ENCODE results near the gene EFNA4.
"Not testable (repeated sequence)": the region's sequence is repeated elsewhere in the genome, so short reads cannot be mapped to it uniquely, and the experiment has no call there.

The EFNA4 gene

DNA sequence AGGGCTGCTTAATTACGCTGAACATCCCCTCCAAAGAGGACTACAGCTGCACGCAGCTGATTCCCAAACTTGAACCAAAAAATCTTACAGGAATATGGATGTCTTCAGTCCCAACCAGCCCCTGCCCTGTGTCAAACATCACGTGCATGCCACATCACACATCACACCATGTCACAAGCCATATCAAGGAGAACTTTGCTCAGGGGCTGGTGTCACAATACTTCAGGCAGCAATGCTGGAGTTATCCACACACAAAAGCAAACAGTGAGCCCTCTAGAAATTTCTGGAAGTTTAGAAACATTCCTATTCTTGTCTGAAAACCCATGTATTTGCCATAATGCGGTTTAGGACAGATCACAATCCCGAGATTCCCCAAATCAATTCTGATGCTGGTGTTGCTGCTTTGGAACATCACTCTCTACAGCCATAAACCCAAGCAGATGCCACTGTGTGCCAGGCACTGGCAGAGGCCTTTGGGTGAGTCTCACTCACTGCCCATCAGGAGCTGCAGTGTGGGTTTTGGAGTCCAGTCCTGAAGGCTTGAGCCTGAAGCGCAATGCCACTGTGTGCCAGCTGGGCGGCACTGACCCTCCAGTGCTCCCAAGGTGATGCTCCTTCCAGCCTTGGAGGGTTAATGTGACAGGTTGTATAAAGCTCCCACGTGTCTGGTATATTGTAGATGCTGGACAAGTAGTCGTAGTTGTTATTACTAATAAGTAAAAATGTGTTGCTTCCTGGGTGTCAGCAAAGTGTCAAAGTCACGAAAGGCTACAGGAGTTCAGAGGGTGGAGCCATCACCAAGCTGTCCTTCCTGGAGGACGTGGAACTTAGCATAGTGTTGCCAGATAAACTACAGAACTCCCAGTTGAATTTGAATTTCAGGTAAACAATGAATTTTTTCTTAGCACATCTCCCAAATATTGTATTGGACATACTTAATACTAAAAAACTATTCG is 44.0 kb downstream of the EFNA4 start:
- TF ChIP-seq, protein P1, sequence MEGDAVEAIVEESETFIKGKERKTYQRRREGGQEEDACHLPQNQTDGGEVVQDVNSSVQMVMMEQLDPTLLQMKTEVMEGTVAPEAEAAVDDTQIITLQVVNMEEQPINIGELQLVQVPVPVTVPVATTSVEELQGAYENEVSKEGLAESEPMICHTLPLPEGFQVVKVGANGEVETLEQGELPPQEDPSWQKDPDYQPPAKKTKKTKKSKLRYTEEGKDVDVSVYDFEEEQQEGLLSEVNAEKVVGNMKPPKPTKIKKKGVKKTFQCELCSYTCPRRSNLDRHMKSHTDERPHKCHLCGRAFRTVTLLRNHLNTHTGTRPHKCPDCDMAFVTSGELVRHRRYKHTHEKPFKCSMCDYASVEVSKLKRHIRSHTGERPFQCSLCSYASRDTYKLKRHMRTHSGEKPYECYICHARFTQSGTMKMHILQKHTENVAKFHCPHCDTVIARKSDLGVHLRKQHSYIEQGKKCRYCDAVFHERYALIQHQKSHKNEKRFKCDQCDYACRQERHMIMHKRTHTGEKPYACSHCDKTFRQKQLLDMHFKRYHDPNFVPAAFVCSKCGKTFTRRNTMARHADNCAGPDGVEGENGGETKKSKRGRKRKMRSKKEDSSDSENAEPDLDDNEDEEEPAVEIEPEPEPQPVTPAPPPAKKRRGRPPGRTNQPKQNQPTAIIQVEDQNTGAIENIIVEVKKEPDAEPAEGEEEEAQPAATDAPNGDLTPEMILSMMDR (conservative IDR thresholded peaks at IDR 0.05) = no peak
- TF ChIP-seq ZFX (IDR thresholded peaks at IDR 0.05) = no peak
- no peak overlapping the region for H3K27ac ChIP-seq

DNA sequence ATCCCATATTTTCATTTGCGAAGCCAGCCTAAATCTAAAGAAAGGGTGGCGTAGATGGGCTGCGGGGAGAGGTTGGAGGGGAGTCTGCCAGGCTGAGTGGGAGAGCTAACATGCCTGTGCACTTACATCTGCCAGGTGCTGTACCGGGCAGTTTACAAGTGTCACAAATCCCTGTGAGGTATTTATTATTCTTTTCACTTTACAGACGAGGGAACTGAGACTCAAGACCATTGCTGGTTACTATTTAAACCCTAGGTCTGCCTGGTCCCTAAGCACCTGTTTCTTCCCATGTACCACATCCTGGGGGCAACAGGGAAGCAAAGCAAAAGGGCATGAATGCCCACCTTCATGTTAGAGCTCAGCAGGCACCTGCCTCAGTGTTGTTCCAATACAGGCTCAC is 44.8 kb downstream of the EFNA4 start:
- TF ChIP-seq, protein P1 (conservative IDR thresholded peaks at IDR 0.05) = no peak
- no peak for TF ChIP-seq ZFX (IDR thresholded peaks at IDR 0.05)
- no peak overlapping the region for H3K27ac ChIP-seq

DNA sequence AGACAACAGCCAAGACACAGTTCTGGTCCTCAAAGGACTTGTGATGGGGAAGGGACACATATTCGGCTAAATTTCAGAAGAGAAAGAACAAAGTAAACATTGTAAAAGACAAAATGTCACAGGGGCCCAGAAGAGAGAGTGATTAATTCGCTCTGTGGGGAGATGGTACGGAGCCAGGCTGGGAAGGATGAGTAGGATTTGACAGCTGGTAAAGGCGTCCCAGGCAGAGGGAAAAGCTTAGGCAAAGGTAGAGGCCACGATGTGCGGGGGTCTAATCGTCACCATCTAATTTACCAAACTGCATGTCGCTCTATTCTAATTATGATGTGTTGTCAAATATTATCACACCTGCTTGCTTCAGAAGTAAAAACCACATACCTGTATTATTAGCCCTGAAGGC is 46.8 kb downstream of the EFNA4 start:
- TF ChIP-seq, protein P1 (conservative IDR thresholded peaks at IDR 0.05) = no peak
- no peak for TF ChIP-seq ZFX (IDR thresholded peaks at IDR 0.05)
- H3K27ac ChIP-seq = no peak overlapping the region

DNA sequence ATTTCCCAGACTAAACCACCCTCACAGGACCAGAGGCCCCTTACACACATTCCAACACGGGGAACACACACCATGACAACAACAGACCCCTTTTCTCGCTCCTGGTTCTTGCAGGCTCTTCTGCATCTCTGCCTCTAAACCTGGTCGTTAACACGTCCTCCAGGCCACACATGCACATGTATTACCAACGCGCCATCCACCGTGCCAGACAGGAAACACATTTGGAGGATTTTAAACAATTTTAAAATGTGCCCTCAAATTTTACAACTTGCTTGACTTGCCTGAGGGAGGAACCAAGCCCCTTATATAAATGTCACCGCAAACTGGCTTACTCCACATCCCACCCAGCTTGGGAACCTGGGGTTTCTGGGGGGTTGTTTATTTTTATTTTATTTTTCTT is 47.3 kb downstream of the EFNA4 start:
- TF ChIP-seq ZFX (IDR thresholded peaks at IDR 0.05) = no peak
- TF ChIP-seq, protein P1 (conservative IDR thresholded peaks at IDR 0.05) = no peak
- no peak overlapping the region for H3K27ac ChIP-seq

DNA sequence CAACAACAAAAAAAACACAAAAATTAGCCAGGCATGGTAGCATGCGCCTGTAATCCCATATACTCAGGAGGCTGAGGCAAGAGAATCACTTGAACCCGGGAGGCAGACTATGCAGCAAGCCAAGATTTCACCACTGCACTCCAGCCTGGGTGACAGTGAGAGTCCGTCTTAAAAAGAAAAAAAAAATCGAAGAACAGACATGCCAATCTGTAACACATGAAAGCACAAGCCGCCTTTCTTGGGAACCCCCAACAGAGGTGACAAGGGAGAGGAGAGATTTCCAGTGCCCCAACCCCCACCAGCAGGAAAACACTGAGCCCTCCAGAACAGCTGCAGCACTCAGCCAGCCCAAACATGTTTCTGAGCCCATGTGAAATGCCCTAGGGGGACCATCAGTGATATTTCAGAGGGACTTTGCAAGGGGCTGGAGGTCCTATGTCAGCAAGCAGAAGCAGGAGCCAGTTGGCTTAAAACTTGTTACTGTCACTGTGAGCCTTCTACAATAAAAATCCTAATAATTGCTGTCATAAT is 50.0 kb downstream of the EFNA4 start:
- TF ChIP-seq ZFX (IDR thresholded peaks at IDR 0.05) = no peak
- TF ChIP-seq, protein P1 (conservative IDR thresholded peaks at IDR 0.05) = no peak
- H3K27ac ChIP-seq = no peak overlapping the region

DNA sequence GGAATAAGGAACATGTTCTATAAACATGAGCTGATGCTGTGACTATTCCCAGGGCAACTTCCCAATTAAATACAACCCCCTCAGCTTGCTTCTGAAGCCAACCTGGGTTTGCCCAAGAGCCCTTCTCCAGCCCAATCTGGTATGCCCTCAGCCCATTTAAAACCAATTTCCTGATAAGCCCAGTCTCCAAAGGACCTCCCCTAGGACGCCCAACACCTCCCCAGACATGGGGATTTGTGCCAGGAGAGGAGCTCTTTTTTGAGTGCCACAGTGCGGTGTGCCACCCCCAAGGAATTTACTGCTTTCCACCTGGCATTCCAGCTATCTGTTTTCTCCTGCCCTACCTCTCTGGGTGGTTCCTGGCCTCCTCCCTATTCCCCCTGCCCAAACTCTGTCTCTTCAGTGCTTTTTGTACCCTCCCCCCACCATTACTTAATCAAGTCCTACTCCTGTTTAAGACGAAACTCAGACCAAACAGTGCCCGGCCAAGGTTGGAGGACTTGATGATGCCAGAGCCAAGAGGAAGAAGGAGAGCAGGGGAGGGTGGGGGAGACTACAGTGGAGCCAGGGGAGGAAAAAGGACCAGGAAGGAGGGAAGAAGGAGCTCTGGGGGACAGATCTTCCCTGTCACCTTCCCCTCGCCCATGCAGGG is 52.7 kb downstream of the EFNA4 start:
- H3K27ac ChIP-seq = no peak overlapping the region
- TF ChIP-seq, protein P1 (conservative IDR thresholded peaks at IDR 0.05) = no peak
- TF ChIP-seq ZFX (IDR thresholded peaks at IDR 0.05) = no peak

DNA sequence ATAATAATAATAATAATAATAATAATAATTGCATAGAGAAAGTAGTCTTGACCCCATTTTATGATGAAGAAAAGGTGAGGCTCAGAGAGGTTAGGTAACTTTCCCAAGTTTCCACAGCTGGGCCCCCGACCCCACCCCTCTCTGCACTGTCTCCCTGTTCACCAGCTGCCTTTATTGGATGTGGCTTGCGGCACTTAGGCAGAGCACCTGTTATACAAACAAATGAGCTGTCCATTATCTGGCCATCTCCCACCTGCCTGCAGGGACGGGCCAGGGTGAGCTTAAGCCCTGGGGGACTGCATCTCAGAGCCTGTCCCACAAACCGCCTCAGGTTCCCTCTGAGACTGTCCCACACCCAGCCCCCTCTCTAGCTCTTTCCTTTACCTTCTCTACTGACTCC is 54.1 kb downstream of the EFNA4 start:
- no peak for TF ChIP-seq ZFX (IDR thresholded peaks at IDR 0.05)
- TF ChIP-seq, protein P1 (conservative IDR thresholded peaks at IDR 0.05) = no peak

DNA sequence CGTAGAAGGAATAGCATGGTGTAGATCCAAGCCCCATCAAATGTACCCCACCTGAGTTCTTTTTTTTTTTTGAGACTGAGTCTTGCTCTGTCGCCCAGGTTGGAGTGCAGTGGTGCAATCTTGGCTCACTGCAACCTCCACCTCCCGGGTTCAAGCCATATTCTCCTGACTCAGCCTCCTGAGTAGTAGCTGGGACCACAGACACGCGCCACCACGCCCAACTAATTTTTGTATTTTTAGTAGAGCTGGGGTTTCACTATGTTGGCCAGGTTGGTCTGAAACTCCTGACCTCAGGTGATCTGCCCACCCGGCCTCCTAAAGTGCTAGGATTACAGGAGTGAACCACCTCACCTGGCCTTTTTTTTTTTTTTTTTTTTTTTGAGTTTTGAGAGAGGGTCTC is 54.5 kb downstream of the EFNA4 start:
- H3K27ac ChIP-seq = not testable (repeated sequence)

More for the DNA sequence above, 54.1 kb downstream of the EFNA4 start:
- H3K27ac ChIP-seq = no peak overlapping the region
